B cell (primary cell): ENCODE results near the gene SLC4A3. TPM values are rescaled to one million over a fixed set of nuclear protein-coding genes. Genes with fewer than 3 reads are reported as not detected.

Experiments
- ATAC-seq: fragments of 200-7000 bp; cut with Tn5 transposase; one replicate; pipeline ENCODE4 v1.10.0; 2021; ENCODE audit warnings: low read depth, mild to moderate bottlenecking, moderate number of reproducible peaks, moderate library complexity
- CTCF ChIA-PET: fragments of 350-600 bp; sonication (Branson Sonifier 250); formaldehyde crosslinking; loops from one replicate; lab custom pipeline; 2021; ENCODE audit warnings: antibody characterized with exemption, inconsistent platforms; lab: Charles Lee
- POLR2A ChIA-PET: fragments of 350-600 bp; sonication (Branson Sonifier 250); formaldehyde crosslinking; loops from one replicate; lab custom pipeline; 2021; ENCODE audit warnings: antibody characterized with exemption; lab: Charles Lee
- DNase-seq: peaks from one replicate; pipeline ENCODE4 v3.0.0; 2013
- H2AFZ ChIP-seq: 2 replicates; pipeline ENCODE4 v1.6.1; 2012; ENCODE audit warnings: mild to moderate bottlenecking, low read depth, low read length; ENCODE audit not compliant: insufficient read depth, poor library complexity, severe bottlenecking
- H3K27ac ChIP-seq, 2 donors: 1 replicate in 1 of 2; 2 replicates in 1 of 2; pipeline ENCODE4 v1.5.1; 2012 to 2013; ENCODE audit warnings: low read length in 2 of 2, mild to moderate bottlenecking in 2 of 2, moderate library complexity in 1 of 2
- H3K27me3 ChIP-seq, 4 experiments: fragments of 200-600 bp in 1 of 4; sonication (generic) in 1 of 4; replicated peaks in 1 of 4; 1 replicate in 2 of 4; 2 replicates in 2 of 4; pipeline versions ENCODE4 v1.6.1 to v1.7.0; 2013 to 2016; ENCODE audit warnings: low read length in 3 of 4, mild to moderate bottlenecking in 2 of 4, mixed read lengths in 1 of 4, moderate library complexity in 1 of 4; ENCODE audit not compliant: insufficient read depth in 4 of 4, control insufficient read depth in 3 of 4; ENCODE audit errors: control extremely low read depth in 1 of 4
- H3K36me3 ChIP-seq, 2 experiments: replicated peaks in 1 of 2; 1 replicate in 1 of 2; 2 replicates in 1 of 2; pipeline versions ENCODE4 v1.6.1 to v1.7.1; 2013; ENCODE audit warnings: low read length in 1 of 2; ENCODE audit not compliant: insufficient read depth in 2 of 2, control insufficient read depth in 1 of 2; ENCODE audit errors: control extremely low read depth in 1 of 2, extremely low read depth in 1 of 2
- H3K4me1 ChIP-seq, 2 donors: fragments of 200-600 bp in 1 of 2; sonication (generic) in 1 of 2; 1 replicate in 1 of 2; 2 replicates in 1 of 2; pipeline versions ENCODE4 v1.5.1 to v1.6.1; 2013 to 2017; ENCODE audit warnings: low read length in 2 of 2; ENCODE audit not compliant: control insufficient read depth in 2 of 2, insufficient read depth in 2 of 2
- H3K4me2 ChIP-seq: replicated peaks from 2 replicates; pipeline ENCODE3; 2012; ENCODE audit warnings: mild to moderate bottlenecking, low read depth, low read length; ENCODE audit not compliant: poor library complexity, severe bottlenecking
- H3K4me3 ChIP-seq, 5 experiments: fragments of 200-600 bp in 1 of 5; sonication (generic) in 1 of 5; 1 replicate in 3 of 5; 2 replicates in 2 of 5; pipeline versions ENCODE4 v1.5.1 to v1.7.0; 2011 to 2016; ENCODE audit warnings: low read length in 4 of 5, mild to moderate bottlenecking in 4 of 5, low read depth in 2 of 5, control low read depth in 1 of 5, moderate library complexity in 1 of 5; ENCODE audit not compliant: insufficient read depth in 1 of 5; ENCODE audit errors: control extremely low read depth in 1 of 5, extremely low read depth in 1 of 5
- H3K79me2 ChIP-seq: fragments of 200-600 bp; sonication (generic); one replicate; pipeline ENCODE4 v1.6.0; 2016; ENCODE audit warnings: low read length; ENCODE audit not compliant: control insufficient read depth, insufficient read depth
- H3K9ac ChIP-seq: fragments of 200-600 bp; sonication (generic); 2 replicates; pipeline ENCODE4 v1.6.1; 2017; ENCODE audit warnings: mild to moderate bottlenecking, low read length, moderate library complexity
- H3K9me3 ChIP-seq, 3 donors: one replicate each; pipeline versions ENCODE4 v1.6.1 to v1.7.1; 2013; ENCODE audit warnings: low read length in 2 of 3; ENCODE audit not compliant: control insufficient read depth in 2 of 3, insufficient read depth in 1 of 3; ENCODE audit errors: control extremely low read depth in 1 of 3
- H4K20me1 ChIP-seq: 2 replicates; pipeline ENCODE4 v1.6.0; 2012; ENCODE audit warnings: mild to moderate bottlenecking, low read length; ENCODE audit not compliant: insufficient read depth, control insufficient read depth, poor library complexity, severe bottlenecking
- H3K27ac Mint-ChIP-seq: one replicate; pipeline ENCODE4 v1.8.0; 2021; ENCODE audit warnings: mixed read lengths
- H3K27me3 Mint-ChIP-seq: one replicate; pipeline ENCODE4 v1.8.0; 2021; ENCODE audit warnings: mixed read lengths
- H3K4me1 Mint-ChIP-seq: one replicate; pipeline ENCODE4 v1.8.0; 2021; ENCODE audit warnings: mixed read lengths
- H3K4me3 Mint-ChIP-seq: one replicate; pipeline ENCODE4 v1.8.0; 2021; ENCODE audit warnings: mixed read lengths
- H3K9me3 Mint-ChIP-seq: one replicate; pipeline ENCODE4 v1.8.0; 2022; ENCODE audit warnings: mixed read lengths; ENCODE audit not compliant: insufficient read depth
- CTCF ChIP-seq: fragments of 200-600 bp; IDR thresholded peaks from one replicate; pipeline ENCODE4 v1.8.0; 2022; ENCODE audit warnings: antibody characterized with exemption, mild to moderate bottlenecking
- EZH2 ChIP-seq: IDR thresholded peaks from 2 replicates; pipeline ENCODE4 v1.6.1; 2012; ENCODE audit warnings: borderline replicate concordance, low read depth, mild to moderate bottlenecking, moderate library complexity, low read length; ENCODE audit not compliant: insufficient read depth, poor library complexity, severe bottlenecking
- WGBS: methylation state at CpG from one replicate; pipeline ENCODE4 v1.1.5; 2013; ENCODE audit warnings: missing lambda C conversion rate; ENCODE audit not compliant: insufficient coverage; 5-methylcytosine and 5-hydroxymethylcytosine counted together
- intact Hi-C: fragments of 100-400 bp; cut with micrococcal nuclease; formaldehyde crosslinking; loops from one replicate; pipeline ENCODE4 v1.10.0; 2022
- polyA plus RNA-seq: library from polyadenylated mRNA; depleted of rRNA; stranded (reverse); fragments of >200 nt; gene quantifications from 2 replicates; pipeline ENCODE4 v1.2.3, GENCODE V29; 2012
- total RNA-seq, 2 donors: library from RNA; stranded (reverse); fragments of 120-200 nt in 1 of 2; gene quantifications; 1 replicate in 1 of 2; 2 replicates in 1 of 2; pipeline versions ENCODE4 v1.2.3 to v1.2.4, GENCODE V29; 2013 to 2022

Gene SLC4A3
- total and polyA plus RNA-seq, 2 donors (not counting 1 experiment from before 2014, with no cell fraction given): 0.16 TPM; not detected in 1

- H3K27me3 Mint-ChIP-seq: peaks cover 31% of the 10 kb centered on the region
- Histone ChIP-seq H3K9me3 (no peaks in the 10 kb centered on the region), H3K36me3 (no peaks in the 10 kb centered on the region), H2AFZ (peak overlapping the region; percentile 83), H4K20me1 (no peaks in the 10 kb centered on the region), H3K27ac (no peak overlapping the region), H3K4me3 (peak overlapping the region in 4 of 5 experiments; percentile 10 to 40 (median 27)), H3K4me2 (peak overlapping the region; percentile 77), H3K27me3 (peaks cover 0 to 37% (median 4%) of the 10 kb centered on the region in 4 experiments), H3K79me2 (no peaks in the 10 kb centered on the region), H3K4me1 (peaks cover 8 to 17% of the 10 kb centered on the region in 2 donors), H3K9ac (peak overlapping the region; percentile 31)
- POLR2A ChIA-PET: no interaction called here
- CTCF ChIA-PET: interaction anchor here (0.6 to 3.4 kb wide), 17 partner anchors 11 to 254 kb away, joined by 3 to 17 read pairs (median 3); partner anchors contain the start of gene STK11IP
- H3K4me3 Mint-ChIP-seq: peak overlapping the region; percentile 75
- DNase-seq: peak; percentile 96
- peaks cover 15% of the 10 kb centered on the region for H3K4me1 Mint-ChIP-seq
- 0% methylated on average over 21 of the region's 24 CpGs for WGBS
- intact Hi-C loops: loop anchor here (1.0 to 5.0 kb wide), 5 partner anchors 42 to 254 kb away; partner anchors contain the start of gene STK11IP
- peak; percentile 100 for ATAC-seq
- TF ChIP-seq EZH2: no peak
- peak; percentile 99 for TF ChIP-seq CTCF
- no peaks in the 10 kb centered on the region for H3K9me3 Mint-ChIP-seq
- peak overlapping the region; percentile 50 for H3K27ac Mint-ChIP-seq
Observed at GRCh38 chr2:219642465-219643083, 15.1 kb downstream of the SLC4A3 start.

- H3K36me3 ChIP-seq: no peaks in the 10 kb centered on the region
- Mint-ChIP-seq H3K27me3 (peaks cover 33% of the 10 kb centered on the region), H3K4me3 (peak overlapping the region; percentile 75), H3K4me1 (peaks cover 15% of the 10 kb centered on the region), H3K27ac (no peak overlapping the region), H3K9me3 (no peaks in the 10 kb centered on the region)
- no peaks in the 10 kb centered on the region for H3K9me3 ChIP-seq
- H3K9ac ChIP-seq: peak overlapping the region; percentile 31
- POLR2A ChIA-PET: no interaction called here
- 92% methylated on average over 7 of the region's 7 CpGs for WGBS
- H3K4me2 ChIP-seq: peak overlapping the region; percentile 77
- peak overlapping the region in 1 of 5 experiments; percentile 40 for H3K4me3 ChIP-seq
- H3K27ac ChIP-seq: no peak overlapping the region
- H3K27me3 ChIP-seq: peaks cover 0 to 37% (median 5%) of the 10 kb centered on the region in 4 experiments
- DNase-seq (no peak), ATAC-seq (no peak)
- peak overlapping the region; percentile 83 for H2AFZ ChIP-seq
- H4K20me1 ChIP-seq: no peaks in the 10 kb centered on the region
- no peaks in the 10 kb centered on the region for H3K79me2 ChIP-seq
- CTCF ChIA-PET: interaction anchor here (0.6 to 3.4 kb wide), 17 partner anchors 11 to 255 kb away, joined by 3 to 17 read pairs (median 3); partner anchors contain the start of gene STK11IP
- H3K4me1 ChIP-seq: peaks cover 8 to 17% of the 10 kb centered on the region in 2 donors
- intact Hi-C loops: loop anchor here (2.0 to 5.0 kb wide), 2 partner anchors 42 to 241 kb away; no protein-coding TSS in a partner anchor
- no peak for TF ChIP-seq EZH2
- no peak for TF ChIP-seq CTCF
Observed at GRCh38 chr2:219643084-219643473, 15.6 kb downstream of the SLC4A3 start.
